ENCODE measurements around the gene ACBD4.
A peak's percentile ranks its signal among the peaks of the same experiment; 100 is the strongest.

GRCh38 chr17:45172541-45173286 lies 37.2 kb downstream of the ACBD4 start:
- TF ChIP-seq, protein P1, sequence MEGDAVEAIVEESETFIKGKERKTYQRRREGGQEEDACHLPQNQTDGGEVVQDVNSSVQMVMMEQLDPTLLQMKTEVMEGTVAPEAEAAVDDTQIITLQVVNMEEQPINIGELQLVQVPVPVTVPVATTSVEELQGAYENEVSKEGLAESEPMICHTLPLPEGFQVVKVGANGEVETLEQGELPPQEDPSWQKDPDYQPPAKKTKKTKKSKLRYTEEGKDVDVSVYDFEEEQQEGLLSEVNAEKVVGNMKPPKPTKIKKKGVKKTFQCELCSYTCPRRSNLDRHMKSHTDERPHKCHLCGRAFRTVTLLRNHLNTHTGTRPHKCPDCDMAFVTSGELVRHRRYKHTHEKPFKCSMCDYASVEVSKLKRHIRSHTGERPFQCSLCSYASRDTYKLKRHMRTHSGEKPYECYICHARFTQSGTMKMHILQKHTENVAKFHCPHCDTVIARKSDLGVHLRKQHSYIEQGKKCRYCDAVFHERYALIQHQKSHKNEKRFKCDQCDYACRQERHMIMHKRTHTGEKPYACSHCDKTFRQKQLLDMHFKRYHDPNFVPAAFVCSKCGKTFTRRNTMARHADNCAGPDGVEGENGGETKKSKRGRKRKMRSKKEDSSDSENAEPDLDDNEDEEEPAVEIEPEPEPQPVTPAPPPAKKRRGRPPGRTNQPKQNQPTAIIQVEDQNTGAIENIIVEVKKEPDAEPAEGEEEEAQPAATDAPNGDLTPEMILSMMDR (conservative IDR thresholded peaks at IDR 0.05; ENCODE audit: low read length) = peak; percentile 16; the same call in 1 of the 2 replicates
- TF ChIP-seq EZH2phosphoT487 (IDR thresholded peaks at IDR 0.05; ENCODE audit: borderline replicate concordance) = no peak

All from Loucy (cell line).